C4-2B (cell line): ENCODE measurements around the gene ERCC5.

Experiments used
- CTCF ChIP-seq: fragments of 450-650 bp; conservative IDR thresholded peaks from 2 replicates; pipeline ENCODE4 v1.5.1; 2017; ENCODE audit warnings: mild to moderate bottlenecking
- ZFX ChIP-seq: fragments of 450-650 bp; IDR thresholded peaks from 2 replicates; pipeline ENCODE4 v1.6.1; 2017

GRCh38 chr13:102815788-102816187, 30.0 kb upstream of the ERCC5 start:
- TF ChIP-seq CTCF (no peak), ZFX (no peak)
